Neural progenitor cell (in vitro differentiated cells): ENCODE measurements around the gene LRRC27. TPM values are rescaled to one million over a fixed set of nuclear protein-coding genes. Genes with fewer than 3 reads are reported as not detected.

Experiments
- DNase-seq: peaks from one replicate; pipeline ENCODE4 v3.0.0-alpha.2; 2016; ENCODE audit warnings: low spot score
- H2AFZ ChIP-seq: fragments of 200-600 bp; sonication (generic); replicated peaks from 2 replicates; pipeline ENCODE4 v1.6.1; 2016; ENCODE audit warnings: antibody characterized with exemption
- H3F3A ChIP-seq: fragments of 200-600 bp; sonication (generic); 2 replicates; pipeline ENCODE4 v1.6.1; 2016; ENCODE audit warnings: antibody characterized with exemption, low read depth
- H3K27ac ChIP-seq: fragments of 200-600 bp; sonication (generic); 2 replicates; pipeline ENCODE4 v1.5.1; 2016; ENCODE audit warnings: mild to moderate bottlenecking
- H3K27me3 ChIP-seq: fragments of 200-600 bp; sonication (generic); 2 replicates; pipeline ENCODE4 v1.6.1; 2016; ENCODE audit warnings: mild to moderate bottlenecking, moderate library complexity
- H3K36me3 ChIP-seq: fragments of 200-600 bp; sonication (generic); 2 replicates; pipeline ENCODE4 v1.5.1; 2016
- H3K4me1 ChIP-seq: fragments of 200-600 bp; sonication (generic); 2 replicates; pipeline ENCODE4 v1.6.1; 2016; ENCODE audit warnings: mixed run types
- H3K4me2 ChIP-seq: fragments of 200-600 bp; sonication (generic); 2 replicates; pipeline ENCODE4 v1.6.1; 2016
- H3K4me3 ChIP-seq: fragments of 200-600 bp; sonication (generic); 2 replicates; pipeline ENCODE4 v1.5.1; 2016
- H3K79me2 ChIP-seq: fragments of 200-600 bp; sonication (generic); 2 replicates; pipeline ENCODE4 v1.6.1; 2016; ENCODE audit warnings: low read depth
- H3K9ac ChIP-seq: fragments of 200-600 bp; sonication (generic); 2 replicates; pipeline ENCODE4 v1.6.1; 2016
- H3K9me3 ChIP-seq: fragments of 200-600 bp; sonication (generic); 2 replicates; pipeline ENCODE4 v1.5.1; 2016; ENCODE audit warnings: low read depth
- H4K20me1 ChIP-seq: fragments of 200-600 bp; sonication (generic); 2 replicates; pipeline ENCODE4 v1.6.1; 2016; ENCODE audit warnings: low read depth
- H3K27ac Mint-ChIP-seq: 3 replicates; pipeline ENCODE4 v1.8.0; 2021; ENCODE audit warnings: mixed read lengths
- H3K27me3 Mint-ChIP-seq: 2 replicates; pipeline ENCODE4 v1.8.0; 2022; ENCODE audit warnings: low read depth, mild to moderate bottlenecking, inconsistent platforms, moderate library complexity, mixed read lengths; ENCODE audit not compliant: insufficient read depth
- H3K36me3 Mint-ChIP-seq: 3 replicates; pipeline ENCODE4 v1.8.0; 2021; ENCODE audit warnings: mixed read lengths
- H3K4me1 Mint-ChIP-seq: 3 replicates; pipeline ENCODE4 v1.8.0; 2021; ENCODE audit warnings: mixed read lengths
- H3K4me3 Mint-ChIP-seq: 3 replicates; pipeline ENCODE4 v1.8.0; 2021; ENCODE audit warnings: mild to moderate bottlenecking, moderate library complexity, mixed read lengths
- H3K9me3 Mint-ChIP-seq: 3 replicates; pipeline ENCODE4 v1.8.0; 2020; ENCODE audit warnings: mixed read lengths
- EZH2 ChIP-seq: fragments of 200-600 bp; sonication (generic); IDR thresholded peaks from 2 replicates; pipeline ENCODE4 v1.6.1; 2017; ENCODE audit warnings: antibody characterized with exemption, mild to moderate bottlenecking, moderate library complexity
- EZH2phosphoT487 ChIP-seq: fragments of 200-600 bp; sonication (generic); IDR thresholded peaks from 2 replicates; pipeline ENCODE4 v1.6.1; 2017; ENCODE audit warnings: antibody characterized with exemption
- total RNA-seq: library from RNA; depleted of rRNA; stranded (reverse); fragments of >200 nt; gene quantifications from 2 replicates; pipeline ENCODE4 v1.2.3, GENCODE V29; 2015; ENCODE audit warnings: low replicate concordance
- TF ChIP-seq, protein P1 (sequence below): fragments of 200-600 bp; sonication (generic); IDR thresholded peaks from 2 replicates; pipeline ENCODE4 v1.5.1; 2017; ENCODE audit warnings: antibody characterized with exemption, mild to moderate bottlenecking

Gene LRRC27
- total RNA-seq, 1 donor from 2014 or later = 16.9 TPM

DNA sequence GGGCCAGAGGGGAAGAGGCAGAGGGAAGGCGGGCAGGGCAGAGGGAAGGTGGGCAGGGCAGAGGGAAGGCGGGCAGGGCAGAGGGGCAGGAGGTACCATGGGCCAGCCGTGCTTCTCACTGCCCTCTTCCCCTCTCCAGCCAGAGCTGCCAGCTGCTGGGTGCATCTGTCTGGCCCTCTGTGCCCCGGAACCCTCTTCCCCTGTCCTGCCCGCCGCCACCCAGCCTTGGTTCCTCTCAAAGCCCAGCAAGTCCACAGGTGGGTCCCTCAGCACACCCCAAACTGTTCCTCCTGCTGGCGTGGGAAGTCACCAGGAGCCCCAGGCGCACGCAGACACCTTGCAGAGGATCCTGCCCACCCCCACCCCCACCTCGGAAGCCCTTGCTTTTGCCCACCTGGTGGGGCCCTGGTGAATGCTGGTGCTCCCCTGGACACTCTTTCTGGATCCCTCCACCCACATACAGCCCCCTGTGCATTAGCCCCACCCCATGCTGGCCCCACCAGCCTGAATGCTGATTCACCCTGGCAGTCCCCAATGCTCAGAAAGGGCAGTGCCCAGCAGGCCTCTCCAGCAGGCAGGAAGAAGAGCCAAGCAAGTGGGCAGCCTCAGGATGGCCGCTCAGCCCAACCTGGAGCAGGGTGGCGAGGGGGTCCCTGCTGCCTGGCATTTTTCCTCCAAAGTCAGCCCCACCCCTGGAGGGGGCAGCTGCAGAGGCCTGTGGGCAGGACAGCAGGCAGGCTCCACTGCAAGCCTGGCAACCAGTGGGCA lies 63.1 kb downstream of the LRRC27 start:
- no peaks in the 10 kb centered on the region for H3K36me3 ChIP-seq
- no peak overlapping the region for H3K4me3 ChIP-seq
- H3K27me3 ChIP-seq = peaks cover 55% of the 10 kb centered on the region
- H3K9ac ChIP-seq = no peak overlapping the region
- H3K27me3 Mint-ChIP-seq = peaks cover 21% of the 10 kb centered on the region
- H3F3A ChIP-seq = peaks cover 15% of the 10 kb centered on the region
- H3K79me2 ChIP-seq = no peaks in the 10 kb centered on the region
- H3K4me1 ChIP-seq = peaks cover 10% of the 10 kb centered on the region
- no peak overlapping the region for H2AFZ ChIP-seq
- no peak overlapping the region for H3K27ac ChIP-seq
- no peak for DNase-seq
- H3K27ac Mint-ChIP-seq = no peak overlapping the region
- H3K4me1 Mint-ChIP-seq = peaks cover 10% of the 10 kb centered on the region
- no peaks in the 10 kb centered on the region for H3K9me3 ChIP-seq
- TF ChIP-seq, protein P1, sequence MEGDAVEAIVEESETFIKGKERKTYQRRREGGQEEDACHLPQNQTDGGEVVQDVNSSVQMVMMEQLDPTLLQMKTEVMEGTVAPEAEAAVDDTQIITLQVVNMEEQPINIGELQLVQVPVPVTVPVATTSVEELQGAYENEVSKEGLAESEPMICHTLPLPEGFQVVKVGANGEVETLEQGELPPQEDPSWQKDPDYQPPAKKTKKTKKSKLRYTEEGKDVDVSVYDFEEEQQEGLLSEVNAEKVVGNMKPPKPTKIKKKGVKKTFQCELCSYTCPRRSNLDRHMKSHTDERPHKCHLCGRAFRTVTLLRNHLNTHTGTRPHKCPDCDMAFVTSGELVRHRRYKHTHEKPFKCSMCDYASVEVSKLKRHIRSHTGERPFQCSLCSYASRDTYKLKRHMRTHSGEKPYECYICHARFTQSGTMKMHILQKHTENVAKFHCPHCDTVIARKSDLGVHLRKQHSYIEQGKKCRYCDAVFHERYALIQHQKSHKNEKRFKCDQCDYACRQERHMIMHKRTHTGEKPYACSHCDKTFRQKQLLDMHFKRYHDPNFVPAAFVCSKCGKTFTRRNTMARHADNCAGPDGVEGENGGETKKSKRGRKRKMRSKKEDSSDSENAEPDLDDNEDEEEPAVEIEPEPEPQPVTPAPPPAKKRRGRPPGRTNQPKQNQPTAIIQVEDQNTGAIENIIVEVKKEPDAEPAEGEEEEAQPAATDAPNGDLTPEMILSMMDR = no peak
- no peak for TF ChIP-seq EZH2phosphoT487
- peaks cover 9% of the 10 kb centered on the region for H4K20me1 ChIP-seq
- no peak overlapping the region for H3K4me2 ChIP-seq
- peaks cover 6% of the 10 kb centered on the region for H3K9me3 Mint-ChIP-seq
- peak overlapping the region; percentile 52 for H3K4me3 Mint-ChIP-seq
- H3K36me3 Mint-ChIP-seq = no peaks in the 10 kb centered on the region

GRCh38 chr10:132395704-132396493 lies 63.9 kb downstream of the LRRC27 start:
- Histone ChIP-seq H3K27me3 (peaks cover 55% of the 10 kb centered on the region), H3K79me2 (no peaks in the 10 kb centered on the region), H3F3A (peaks cover 15% of the 10 kb centered on the region), H3K4me1 (peaks cover 14% of the 10 kb centered on the region), H3K27ac (no peak overlapping the region), H3K9ac (no peak overlapping the region), H3K4me3 (peak overlapping the region; percentile 55), H3K36me3 (no peaks in the 10 kb centered on the region), H4K20me1 (peaks cover 9% of the 10 kb centered on the region), H2AFZ (no peak overlapping the region), H3K4me2 (peak overlapping the region; percentile 96), H3K9me3 (no peaks in the 10 kb centered on the region)
- Mint-ChIP-seq H3K4me3 (peak overlapping the region; percentile 59), H3K27ac (no peak overlapping the region), H3K9me3 (peaks cover 6% of the 10 kb centered on the region), H3K4me1 (peaks cover 14% of the 10 kb centered on the region), H3K27me3 (peaks cover 17% of the 10 kb centered on the region), H3K36me3 (no peaks in the 10 kb centered on the region)
- DNase-seq = peak; percentile 81
- TF ChIP-seq EZH2 = peak; percentile 70
- TF ChIP-seq, protein P1 = no peak
- TF ChIP-seq EZH2phosphoT487 = peak; percentile 61

GRCh38 chr10:132396494-132397035 lies 64.6 kb downstream of the LRRC27 start:
- peaks cover 14% of the 10 kb centered on the region for H3K4me1 Mint-ChIP-seq
- peaks cover 6% of the 10 kb centered on the region for H3K9me3 Mint-ChIP-seq
- no peaks in the 10 kb centered on the region for H3K36me3 Mint-ChIP-seq
- Histone ChIP-seq H3K4me1 (peaks cover 14% of the 10 kb centered on the region), H2AFZ (no peak overlapping the region), H4K20me1 (peaks cover 9% of the 10 kb centered on the region), H3F3A (peaks cover 15% of the 10 kb centered on the region), H3K79me2 (no peaks in the 10 kb centered on the region), H3K27ac (no peak overlapping the region), H3K9ac (no peak overlapping the region), H3K36me3 (no peaks in the 10 kb centered on the region), H3K27me3 (peaks cover 55% of the 10 kb centered on the region), H3K4me3 (peak overlapping the region; percentile 55), H3K9me3 (no peaks in the 10 kb centered on the region), H3K4me2 (peak overlapping the region; percentile 96)
- TF ChIP-seq, protein P1 = peak; percentile 48
- TF ChIP-seq EZH2 = no peak
- peak; percentile 86 for DNase-seq
- H3K27me3 Mint-ChIP-seq = peaks cover 18% of the 10 kb centered on the region
- no peak overlapping the region for H3K27ac Mint-ChIP-seq
- H3K4me3 Mint-ChIP-seq = no peak overlapping the region
